Vagina (tissue), 2 donors: ENCODE measurements around the gene FGF14. TPM values are rescaled to one million over a fixed set of nuclear protein-coding genes. Genes with fewer than 3 reads are reported as not detected.

Experiments
- DNase-seq, 2 donors: peaks; one replicate each; pipeline ENCODE4 v3.0.0-alpha.2; 2017; ENCODE audit errors: extremely low spot score in 2 of 2
- H3K27ac ChIP-seq: fragments of 200-600 bp; sonication (generic); one replicate; pipeline ENCODE4 v1.5.1; 2019
- H3K27me3 ChIP-seq: fragments of 200-600 bp; sonication (generic); one replicate; pipeline ENCODE4 v1.5.1; 2019
- H3K36me3 ChIP-seq, 2 donors: fragments of 200-600 bp; sonication (generic); one replicate each; pipeline ENCODE4 v1.5.1; 2017 to 2019
- H3K4me1 ChIP-seq: fragments of 200-600 bp; sonication (generic); one replicate; pipeline ENCODE4 v1.5.1; 2019
- H3K4me3 ChIP-seq, 2 donors: fragments of 200-600 bp; sonication (generic); 1 replicate in 1 of 2; 2 replicates in 1 of 2; pipeline ENCODE4 v1.5.1; 2016 to 2019
- H3K9me3 ChIP-seq: fragments of 200-600 bp; sonication (generic); one replicate; pipeline ENCODE4 v1.5.1; 2019
- CTCF ChIP-seq, 3 experiments: fragments of 450-650 bp in 2 of 3; fragments of 200-600 bp in 1 of 3; sonication (generic) in 1 of 3; IDR thresholded peaks; one replicate each; pipeline ENCODE4 v1.5.1; 2017 to 2019; ENCODE audit warnings: antibody characterized with exemption in 3 of 3, mild to moderate bottlenecking in 2 of 3, moderate library complexity in 2 of 3
- POLR2A ChIP-seq, 2 donors: fragments of 450-650 bp; IDR thresholded peaks; one replicate each; pipeline ENCODE4 v1.6.1; 2017; ENCODE audit warnings: antibody characterized with exemption in 2 of 2, mild to moderate bottlenecking in 2 of 2, moderate library complexity in 2 of 2
- POLR2AphosphoS5 ChIP-seq, 2 donors: sonication (generic); formaldehyde crosslinking; IDR thresholded peaks; one replicate each; pipeline ENCODE4 v1.9.0; 2017; ENCODE audit warnings: antibody characterized with exemption in 2 of 2, mild to moderate bottlenecking in 2 of 2, low read depth in 1 of 2; ENCODE audit not compliant: insufficient read depth in 1 of 2
- intact Hi-C: fragments of 100-400 bp; cut with DNase I; formaldehyde crosslinking; loops from one replicate; pipeline ENCODE4 v1.15.1; 2023
- total RNA-seq: library from RNA; depleted of rRNA; stranded (reverse); fragments of >200 nt; gene quantifications from one replicate; pipeline ENCODE4 v1.2.3, GENCODE V29; 2016

Gene FGF14
- total RNA-seq, 1 donor from 2014 or later: 3.4 TPM

DNA sequence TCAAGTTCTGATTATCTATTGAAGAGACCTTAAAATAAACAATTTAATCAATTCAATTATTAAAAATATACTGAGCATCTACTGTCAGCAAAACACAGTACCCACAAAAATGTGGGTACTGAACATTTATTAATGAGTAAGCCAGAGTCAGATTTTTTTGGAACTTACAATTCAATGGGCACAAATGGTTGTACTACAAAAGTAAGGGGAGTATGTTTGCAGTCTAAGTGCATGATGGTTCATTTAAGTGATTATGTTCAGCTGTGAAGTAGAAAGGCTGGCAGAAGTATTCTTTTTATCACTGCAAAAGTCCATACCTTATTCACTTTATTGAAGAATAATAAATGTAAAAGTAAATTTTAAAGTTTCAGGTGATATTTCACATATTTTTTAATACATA is 27.6 kb downstream of the FGF14 start:
- Histone ChIP-seq H3K36me3 (no peaks in the 10 kb centered on the region), H3K27ac (no peak overlapping the region), H3K9me3 (no peaks in the 10 kb centered on the region), H3K27me3 (no peaks in the 10 kb centered on the region), H3K4me1 (no peaks in the 10 kb centered on the region), H3K4me3 (no peak overlapping the region)
- no peak for DNase-seq
- intact Hi-C loops: no loop called here
- TF ChIP-seq POLR2A (IDR thresholded peaks at IDR 0.05) (no peak), POLR2AphosphoS5 (IDR thresholded peaks at IDR 0.05; ENCODE audit: insufficient read depth in 1 of 2, low read depth in 1 of 2) (no peak), CTCF (IDR thresholded peaks at IDR 0.05) (no peak)

- Histone ChIP-seq H3K4me3 (no peak overlapping the region), H3K36me3 (no peaks in the 10 kb centered on the region), H3K4me1 (no peaks in the 10 kb centered on the region), H3K27me3 (no peaks in the 10 kb centered on the region), H3K9me3 (no peaks in the 10 kb centered on the region), H3K27ac (no peak overlapping the region)
- no peak for TF ChIP-seq POLR2AphosphoS5 (IDR thresholded peaks at IDR 0.05; ENCODE audit: insufficient read depth in 1 of 2, low read depth in 1 of 2)
- no peak for TF ChIP-seq CTCF (IDR thresholded peaks at IDR 0.05)
- no peak for TF ChIP-seq POLR2A (IDR thresholded peaks at IDR 0.05)
- DNase-seq: no peak
- intact Hi-C loops: no loop called here
Observed at GRCh38 chr13:102373221-102373620, 28.6 kb downstream of the FGF14 start.

GRCh38 chr13:102369302-102369701 is 32.5 kb downstream of the FGF14 start:
- Histone ChIP-seq H3K4me1 (no peaks in the 10 kb centered on the region), H3K9me3 (no peaks in the 10 kb centered on the region), H3K36me3 (no peaks in the 10 kb centered on the region), H3K27ac (no peak overlapping the region), H3K4me3 (no peak overlapping the region), H3K27me3 (no peaks in the 10 kb centered on the region)
- no peak for TF ChIP-seq CTCF (IDR thresholded peaks at IDR 0.05)
- TF ChIP-seq POLR2AphosphoS5 (IDR thresholded peaks at IDR 0.05; ENCODE audit: insufficient read depth in 1 of 2, low read depth in 1 of 2): no peak
- TF ChIP-seq POLR2A (IDR thresholded peaks at IDR 0.05): no peak
- no peak for DNase-seq
- intact Hi-C loops: no loop called here

DNA sequence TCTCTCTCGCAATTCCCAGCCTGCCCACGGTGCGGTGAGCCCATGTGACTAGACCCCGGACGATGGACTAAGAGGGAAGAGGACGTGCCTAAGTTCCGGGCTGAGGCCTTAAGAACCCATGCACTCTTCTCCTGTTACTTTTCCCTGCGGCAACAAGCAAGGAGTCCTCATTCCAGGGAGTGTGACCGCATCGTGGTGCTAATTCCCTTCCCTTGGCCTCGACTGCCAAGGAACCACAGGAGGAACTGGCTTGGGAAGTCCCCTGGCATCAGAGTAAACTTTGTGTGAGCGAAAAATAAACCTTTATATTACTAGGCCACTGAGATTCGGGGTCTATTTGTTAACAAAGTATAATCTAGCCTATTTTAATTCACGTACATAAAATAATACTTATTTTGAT is 34.0 kb downstream of the FGF14 start:
- Histone ChIP-seq H3K4me3 (no peak overlapping the region), H3K9me3 (no peaks in the 10 kb centered on the region), H3K27ac (no peak overlapping the region), H3K36me3 (no peaks in the 10 kb centered on the region), H3K27me3 (no peaks in the 10 kb centered on the region), H3K4me1 (no peaks in the 10 kb centered on the region)
- intact Hi-C loops: no loop called here
- DNase-seq: no peak
- TF ChIP-seq POLR2AphosphoS5 (IDR thresholded peaks at IDR 0.05; ENCODE audit: insufficient read depth in 1 of 2, low read depth in 1 of 2) (no peak), CTCF (IDR thresholded peaks at IDR 0.05) (no peak), POLR2A (IDR thresholded peaks at IDR 0.05) (no peak)

- no peaks in the 10 kb centered on the region for H3K36me3 ChIP-seq
- H3K27me3 ChIP-seq: no peaks in the 10 kb centered on the region
- H3K9me3 ChIP-seq: no peaks in the 10 kb centered on the region
- TF ChIP-seq POLR2AphosphoS5 (IDR thresholded peaks at IDR 0.05; ENCODE audit: insufficient read depth in 1 of 2, low read depth in 1 of 2): no peak
- no peak for TF ChIP-seq CTCF (IDR thresholded peaks at IDR 0.05)
- no peak for TF ChIP-seq POLR2A (IDR thresholded peaks at IDR 0.05)
- no peak for DNase-seq
- intact Hi-C loops: no loop called here
- no peak overlapping the region for H3K27ac ChIP-seq
- no peaks in the 10 kb centered on the region for H3K4me1 ChIP-seq
- no peak overlapping the region for H3K4me3 ChIP-seq
Observed at GRCh38 chr13:102361113-102361512, 40.7 kb downstream of the FGF14 start.
